Measurements from ENCODE around the gene NAPA.
A peak's percentile ranks its signal among the peaks of the same experiment; 100 is the strongest.

The NAPA gene

GRCh38 chr19:47483800-47484690 lies 30.8 kb downstream of the NAPA start, which contains the start of gene KPTN:
TSS of gene KPTN (minus strand) at chr19:47484219. CDS start at chr19:47484160, 59 bp downstream.
- peak; percentile 77 to 86 (median 84) for DNase-seq

DNA sequence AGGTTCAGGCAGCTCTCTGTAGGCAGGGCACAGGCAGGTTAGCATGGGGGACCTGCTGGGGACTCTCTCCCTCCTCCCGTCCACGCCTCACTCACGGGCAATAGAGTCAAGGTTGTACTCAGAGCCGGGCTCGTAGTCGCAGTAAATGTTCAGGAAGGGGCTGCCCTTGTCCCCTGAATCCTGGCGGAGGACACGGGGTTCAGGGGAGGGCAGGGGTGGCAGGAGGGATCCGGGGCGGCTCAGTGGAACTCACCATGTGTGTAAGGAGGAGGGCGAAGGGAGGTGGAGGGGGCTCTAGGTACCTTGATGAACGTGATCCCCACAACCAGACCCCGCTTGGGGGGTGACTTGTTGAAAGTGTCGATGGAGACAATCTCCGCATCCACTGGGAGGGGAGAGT lies 31.7 kb downstream of the NAPA start:
- DNase-seq: no peak

GRCh38 chr19:47481460-47482052 lies 33.3 kb downstream of the NAPA start:
- no peak for DNase-seq

DNA sequence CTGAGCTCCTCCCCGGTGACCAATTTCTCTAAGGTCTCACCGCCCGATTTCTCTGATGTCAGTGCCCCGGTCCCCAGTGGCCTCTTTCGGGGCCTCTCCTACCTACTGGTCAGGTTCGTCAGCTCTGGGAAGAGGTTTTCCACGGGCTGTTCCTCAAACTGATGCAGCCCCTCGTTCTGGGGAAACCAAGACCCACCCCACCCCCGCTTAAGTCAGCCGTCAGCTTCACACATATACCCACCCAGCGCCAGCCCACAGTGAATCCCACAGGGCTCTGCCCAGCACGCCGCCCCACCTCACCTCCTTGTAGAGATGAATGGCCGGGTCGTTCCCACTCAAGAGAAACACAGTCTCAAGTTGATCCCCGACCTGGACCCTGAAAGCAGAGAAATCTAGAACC lies 34.2 kb downstream of the NAPA start:
- DNase-seq: no peak

- DNase-seq: no peak
These were observed 35.0 kb downstream of the NAPA start for GRCh38 chr19:47479701-47480503.

DNA sequence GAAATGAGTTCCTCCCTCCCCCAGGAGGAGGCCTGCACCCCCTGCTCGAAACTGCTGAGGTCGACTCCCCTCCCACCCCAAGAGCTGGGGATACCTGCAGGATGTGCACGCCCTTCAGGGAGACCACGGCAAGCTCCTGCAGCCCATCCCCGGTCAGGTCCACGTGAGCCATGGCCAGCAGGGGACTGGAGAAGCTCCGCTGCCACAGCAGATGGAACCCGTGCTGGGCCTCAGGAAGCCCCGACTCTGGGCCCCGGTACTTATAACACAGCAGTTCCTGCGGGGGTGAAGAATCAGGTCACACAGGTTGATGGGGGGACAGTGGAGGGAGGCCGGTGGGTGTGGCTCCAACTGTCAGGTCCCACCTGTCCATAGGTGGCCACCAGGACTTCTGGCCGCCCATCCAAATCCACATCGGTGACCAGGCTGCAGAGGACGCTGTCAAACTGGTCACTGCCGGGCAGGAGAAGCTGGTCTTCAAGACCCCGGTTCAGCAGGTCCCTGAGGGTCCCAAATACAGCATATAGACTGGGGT lies 38.4 kb downstream of the NAPA start:
- DNase-seq: no peak

DNA sequence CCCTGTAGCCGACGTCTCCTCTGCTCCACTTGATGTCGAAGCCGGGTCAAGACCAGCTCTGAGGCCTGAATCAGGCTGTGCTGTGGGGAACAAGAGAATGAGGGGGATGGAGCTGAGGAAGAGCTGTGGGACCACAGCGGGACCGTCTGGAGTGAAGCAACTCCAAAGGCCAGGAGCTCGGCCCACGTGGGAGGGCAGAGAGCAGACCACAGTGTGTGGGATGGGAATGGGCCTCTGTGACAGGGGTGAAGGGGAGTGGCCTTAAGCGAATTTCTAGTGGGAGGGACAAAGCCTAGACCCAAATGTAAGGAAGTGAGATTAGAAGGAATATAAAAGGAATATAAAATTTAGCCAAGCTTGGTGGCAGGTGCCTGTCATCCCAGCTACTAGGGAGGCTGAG lies 39.4 kb downstream of the NAPA start:
- no peak for DNase-seq

GRCh38 chr19:47473336-47473735 lies 41.5 kb downstream of the NAPA start:
- no peak for DNase-seq

- peak in 2 of 4 experiments; percentile 40 to 49 for DNase-seq
These were observed 43.0 kb downstream of the NAPA start, which contains the start of gene SLC8A2 for GRCh38 chr19:47471733-47472457. TSS of gene SLC8A2 (minus strand) at chr19:47471893. CDS start at chr19:47466403, 5,490 bp downstream.

DNA sequence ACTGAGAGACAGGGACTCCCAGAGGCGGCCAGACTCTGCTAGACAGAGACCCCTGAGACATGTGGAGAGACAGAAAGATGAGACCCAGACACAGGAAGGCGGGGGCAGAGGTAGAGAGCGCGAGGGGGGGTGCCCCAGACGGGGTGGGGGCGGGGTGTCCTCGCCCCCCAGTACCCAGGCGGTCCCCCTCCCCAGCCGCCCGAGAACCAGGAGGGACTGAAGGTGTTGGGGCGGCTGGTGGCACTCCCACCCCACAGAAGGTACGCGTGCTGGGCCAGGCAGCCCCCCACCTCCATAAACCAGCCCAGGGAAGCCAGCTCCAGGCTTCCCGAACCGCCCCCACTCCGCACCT lies 43.5 kb downstream of the NAPA start:
- no peak for DNase-seq

DNA sequence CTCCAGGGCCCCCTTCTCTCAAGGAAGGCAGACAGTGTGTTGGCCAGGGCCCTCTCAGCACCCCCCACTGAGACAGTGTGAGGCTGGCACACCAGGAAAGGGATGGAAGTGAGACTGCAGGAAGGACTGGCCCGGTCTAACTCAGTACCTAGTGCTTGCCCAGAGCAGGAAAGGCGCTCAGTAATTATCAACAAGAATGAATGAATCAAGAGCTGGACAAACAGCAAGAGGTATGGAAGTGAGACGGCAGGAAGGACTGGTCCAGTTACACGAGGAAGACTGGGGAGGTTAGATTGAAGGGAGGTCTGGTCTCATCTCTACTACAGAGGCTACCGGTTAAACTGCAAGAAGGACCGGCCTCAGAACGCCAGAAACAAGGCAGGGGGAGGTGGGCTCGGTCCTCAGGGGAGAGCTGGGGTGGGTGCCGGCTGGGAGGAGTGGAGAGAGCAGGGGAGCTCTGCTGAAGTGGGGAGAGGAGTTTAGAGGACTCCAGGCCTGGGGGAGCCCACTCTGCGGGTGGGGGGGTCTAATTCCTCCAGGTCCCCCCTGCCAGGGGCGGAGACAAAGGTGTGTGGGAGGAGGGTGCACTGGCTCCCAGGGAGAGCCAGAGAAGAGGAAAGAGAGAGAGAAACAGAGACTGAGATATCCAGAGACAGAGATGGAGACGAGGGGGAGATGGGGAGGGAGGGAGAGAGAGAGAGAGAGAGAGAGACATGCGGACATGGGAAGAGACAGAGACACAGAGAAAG lies 44.2 kb downstream of the NAPA start:
- DNase-seq: no peak

GRCh38 chr19:47469719-47470118 lies 45.1 kb downstream of the NAPA start:
- DNase-seq: no peak

- DNase-seq: no peak
These were observed 45.5 kb downstream of the NAPA start for GRCh38 chr19:47469363-47469700.

GRCh38 chr19:47467914-47468313 lies 46.9 kb downstream of the NAPA start:
- DNase-seq: no peak

GRCh38 chr19:47465957-47466356 lies 48.9 kb downstream of the NAPA start:
- no peak for DNase-seq

DNA sequence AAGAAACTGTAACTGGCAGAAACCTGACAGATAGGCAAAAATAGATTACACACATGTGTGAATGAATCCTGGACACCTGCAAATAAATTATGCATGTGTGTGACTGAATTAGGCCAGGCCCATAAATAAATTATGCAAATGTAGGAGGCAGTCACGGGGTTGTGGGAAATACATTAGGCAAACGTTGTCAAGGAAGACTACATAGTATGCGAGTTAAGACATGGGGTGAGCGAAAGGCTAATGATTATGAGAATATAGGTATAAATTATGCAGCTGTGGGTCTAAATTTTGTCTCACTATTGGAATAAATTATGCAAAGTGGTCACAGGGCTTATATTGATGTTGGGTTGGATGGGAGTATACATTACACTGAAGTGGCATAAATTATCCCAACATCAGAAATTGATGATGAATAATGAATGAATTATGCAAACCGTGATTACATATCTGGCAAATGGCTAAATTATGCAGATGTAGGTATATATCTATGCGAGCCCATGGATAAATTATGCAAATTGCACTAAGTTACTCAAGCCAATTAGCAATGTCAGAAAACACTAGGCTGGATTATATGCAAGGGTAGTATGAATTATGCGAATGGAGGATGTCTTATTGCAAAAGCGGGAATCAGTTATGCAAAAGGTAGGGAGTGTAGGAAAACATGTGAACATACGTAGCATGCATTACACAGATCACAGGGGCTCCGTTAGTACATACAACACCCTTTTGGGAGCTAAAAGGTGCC lies 50.0 kb downstream of the NAPA start:
- DNase-seq: no peak

DNA sequence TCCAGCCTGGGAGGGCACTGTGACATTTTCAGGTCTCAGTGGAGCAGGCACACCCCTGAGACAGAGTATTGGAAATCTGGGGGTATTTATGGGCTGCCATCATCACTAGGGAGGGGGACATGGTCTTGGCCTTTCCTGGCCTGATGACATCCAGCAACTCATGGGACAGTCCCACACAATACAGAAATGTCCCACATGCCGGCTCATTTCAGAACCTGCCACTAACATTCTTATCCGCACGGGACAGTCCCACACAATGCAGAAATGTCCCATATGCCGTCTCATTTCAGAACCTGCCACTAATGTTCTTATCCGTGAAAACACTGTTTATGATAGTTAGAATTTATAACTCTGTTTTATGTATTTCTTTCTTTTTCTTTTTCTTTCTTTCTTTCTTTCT lies 53.0 kb downstream of the NAPA start:
- DNase-seq: no peak

DNA sequence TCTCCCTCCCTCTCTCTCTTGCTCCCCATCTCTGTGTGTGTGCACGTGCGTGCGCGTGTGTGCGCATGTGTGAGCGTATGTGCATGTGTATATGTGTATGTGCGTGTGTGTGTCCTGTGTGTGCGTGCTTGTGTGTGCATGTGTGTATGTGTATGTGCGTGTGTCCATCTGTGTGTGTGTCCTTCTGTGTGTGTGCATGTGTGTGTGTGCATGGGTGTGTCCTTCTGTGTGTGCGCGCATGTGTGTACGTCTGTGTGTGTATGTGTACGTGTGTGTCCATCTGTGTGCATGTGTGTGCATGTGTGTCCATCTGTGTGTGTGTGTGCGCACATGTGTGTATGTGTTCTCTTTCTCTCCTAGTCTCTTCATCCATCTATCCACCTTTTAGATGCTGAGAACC lies 55.4 kb downstream of the NAPA start:
- no peak for DNase-seq

GRCh38 chr19:47458672-47459071 lies 56.2 kb downstream of the NAPA start:
- no peak for DNase-seq

DNA sequence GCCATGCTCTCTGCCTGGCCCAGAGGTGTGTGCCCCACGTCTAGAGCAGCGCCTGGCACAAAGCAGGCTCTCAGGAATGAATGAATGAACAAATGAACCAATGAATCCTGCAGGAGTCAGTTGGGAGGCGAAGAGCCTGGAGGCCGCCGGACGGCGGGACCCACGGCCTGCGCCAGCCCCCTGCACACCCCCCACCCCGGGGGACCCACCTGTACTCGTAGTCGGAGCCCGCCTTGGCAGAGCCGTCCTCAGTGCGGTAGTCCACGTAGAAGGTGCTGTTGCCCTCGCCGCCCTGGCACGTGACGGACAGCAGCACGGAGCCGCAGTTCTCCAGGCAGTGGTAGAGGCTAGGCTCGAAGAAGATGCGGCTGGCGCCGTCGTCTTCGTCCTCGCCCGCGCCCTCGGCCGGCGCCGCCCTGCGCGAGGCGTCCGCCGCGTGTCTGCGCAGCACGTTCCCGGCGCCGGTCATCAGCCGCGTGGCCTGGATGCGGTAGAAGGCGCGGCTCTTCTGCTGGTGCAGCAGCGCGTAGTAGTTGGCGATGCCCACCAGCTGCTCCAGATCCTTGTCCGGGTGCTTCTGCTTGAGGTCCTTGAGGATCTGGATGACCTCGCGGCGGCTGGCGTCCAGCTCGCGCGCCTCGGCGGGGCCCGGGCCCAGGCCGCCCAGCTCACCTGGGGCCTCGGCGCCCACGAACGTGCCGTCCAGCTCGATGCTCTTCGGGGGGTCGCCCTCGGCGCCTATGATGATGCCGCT lies 58.0 kb downstream of the NAPA start:
- DNase-seq: no peak

Data from activated CD4-positive, CD25-positive, alpha-beta regulatory T cell (primary cell).